ENCODE data around the gene MAGI1. TPM values are rescaled to one million over a fixed set of nuclear protein-coding genes. Genes with fewer than 3 reads are reported as not detected.

The MAGI1 gene
- total RNA-seq, 4 donors from 2014 or later = 7.6 to 42.9 (median 37.0) TPM

GRCh38 chr3:65846936-65847335, 191.8 kb downstream of the MAGI1 start:
- Histone ChIP-seq H3K9me3 (no peaks in the 10 kb centered on the region), H3K4me1 (no peaks in the 10 kb centered on the region), H3K36me3 (no peaks in the 10 kb centered on the region), H3K27ac (no peak overlapping the region), H3K27me3 (no peaks in the 10 kb centered on the region), H3K4me3 (no peak overlapping the region)
- intact Hi-C loops (cut with DNase I; ENCODE audit: low total_unique reads) = no loop called here
- TF ChIP-seq POLR2A (IDR thresholded peaks at IDR 0.05) (no peak), CTCF (IDR thresholded peaks at IDR 0.05) (no peak)
- DNase-seq = no peak

- no peak for DNase-seq
- Histone ChIP-seq H3K27ac (no peak overlapping the region), H3K4me1 (no peaks in the 10 kb centered on the region), H3K4me3 (no peak overlapping the region), H3K36me3 (no peaks in the 10 kb centered on the region), H3K9me3 (no peaks in the 10 kb centered on the region), H3K27me3 (no peaks in the 10 kb centered on the region)
- TF ChIP-seq CTCF (IDR thresholded peaks at IDR 0.05) = no peak
- TF ChIP-seq POLR2A (IDR thresholded peaks at IDR 0.05) = no peak
- intact Hi-C loops (cut with DNase I; ENCODE audit: low total_unique reads) = no loop called here
Observed at GRCh38 chr3:65844370-65844769, 194.3 kb downstream of the MAGI1 start.

- intact Hi-C loops (cut with DNase I; ENCODE audit: low total_unique reads) = no loop called here
- H3K27ac ChIP-seq = no peak overlapping the region
- no peaks in the 10 kb centered on the region for H3K36me3 ChIP-seq
- no peak overlapping the region for H3K4me3 ChIP-seq
- no peaks in the 10 kb centered on the region for H3K9me3 ChIP-seq
- no peaks in the 10 kb centered on the region for H3K27me3 ChIP-seq
- no peak for TF ChIP-seq CTCF (IDR thresholded peaks at IDR 0.05)
- no peak for TF ChIP-seq POLR2A (IDR thresholded peaks at IDR 0.05)
- H3K4me1 ChIP-seq = no peaks in the 10 kb centered on the region
- DNase-seq = no peak
Observed at GRCh38 chr3:65843732-65844131, 195.0 kb downstream of the MAGI1 start.

GRCh38 chr3:65837604-65838003, 201.1 kb downstream of the MAGI1 start:
- no peaks in the 10 kb centered on the region for H3K9me3 ChIP-seq
- no peaks in the 10 kb centered on the region for H3K27me3 ChIP-seq
- no peaks in the 10 kb centered on the region for H3K4me1 ChIP-seq
- intact Hi-C loops (cut with DNase I; ENCODE audit: low total_unique reads) = no loop called here
- no peak overlapping the region for H3K4me3 ChIP-seq
- TF ChIP-seq CTCF (IDR thresholded peaks at IDR 0.05) (no peak), POLR2A (IDR thresholded peaks at IDR 0.05) (no peak)
- no peaks in the 10 kb centered on the region for H3K36me3 ChIP-seq
- no peak for DNase-seq
- no peak overlapping the region for H3K27ac ChIP-seq

GRCh38 chr3:65836047-65836446, 202.7 kb downstream of the MAGI1 start:
- Histone ChIP-seq H3K27ac (no peak overlapping the region), H3K9me3 (no peaks in the 10 kb centered on the region), H3K36me3 (no peaks in the 10 kb centered on the region), H3K4me1 (peaks cover 0 to 5% of the 10 kb centered on the region in 2 donors), H3K4me3 (no peak overlapping the region), H3K27me3 (no peaks in the 10 kb centered on the region)
- intact Hi-C loops (cut with DNase I; ENCODE audit: low total_unique reads) = no loop called here
- TF ChIP-seq POLR2A (IDR thresholded peaks at IDR 0.05) (no peak), CTCF (IDR thresholded peaks at IDR 0.05) (no peak)
- DNase-seq = no peak

Data from uterus (tissue), 4 donors.